ENCODE data around the gene TXNL1. TPM values are rescaled to one million over a fixed set of nuclear protein-coding genes. Genes with fewer than 3 reads are reported as not detected.
"Not testable (repeated sequence)": the region's sequence is repeated elsewhere in the genome, so short reads cannot be mapped to it uniquely, and the experiment has no call there.

TXNL1 gene
- total RNA-seq, 1 donor from 2014 or later: 66.7 TPM

DNA sequence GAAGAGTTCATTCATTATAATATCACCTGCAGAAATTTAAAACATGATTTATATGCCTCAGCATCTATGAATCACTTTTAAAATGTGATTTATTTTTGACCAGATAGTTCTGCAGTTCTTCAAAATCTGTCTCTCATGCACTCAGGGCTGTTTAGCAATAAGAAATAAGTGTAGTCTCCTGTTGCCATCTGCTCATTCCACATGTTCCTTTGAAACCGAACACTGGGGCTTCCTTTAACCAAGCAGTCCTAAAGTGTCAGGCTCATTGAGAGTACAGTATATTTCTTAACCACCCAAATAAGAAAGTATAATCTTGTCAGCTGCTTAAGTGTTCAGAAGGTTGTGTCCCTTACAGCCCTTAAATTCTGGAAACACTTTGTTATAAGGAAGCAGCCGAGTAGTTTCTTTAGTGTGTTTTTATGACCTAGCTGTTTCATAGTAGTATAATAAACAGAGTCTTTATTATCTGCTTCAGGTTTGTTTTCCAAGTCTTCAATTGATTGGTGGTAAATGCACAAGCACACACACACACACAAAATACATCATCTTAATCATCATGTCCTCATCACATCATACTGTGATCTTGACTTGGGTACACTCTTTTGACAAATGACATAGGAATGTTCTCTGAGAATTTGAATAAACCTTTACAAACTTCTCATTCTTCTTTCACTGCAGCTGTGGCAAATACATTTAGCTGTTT, 23.1 kb upstream of the TXNL1 start:
- Mint-ChIP-seq H3K4me3 (ENCODE audit: unreplicated experiment) (peak overlapping the region; percentile 78), H3K27me3 (ENCODE audit: unreplicated experiment) (peaks cover 4% of the 10 kb centered on the region), H3K36me3 (ENCODE audit: unreplicated experiment) (no peaks in the 10 kb centered on the region), H3K27ac (ENCODE audit: unreplicated experiment) (peak overlapping the region; percentile 96), H3K9me3 (ENCODE audit: unreplicated experiment) (peaks cover 5% of the 10 kb centered on the region), H3K4me1 (ENCODE audit: low read depth, unreplicated experiment) (peaks cover 47% of the 10 kb centered on the region)
- DNase-seq: no peak
- TF ChIP-seq, protein P1, sequence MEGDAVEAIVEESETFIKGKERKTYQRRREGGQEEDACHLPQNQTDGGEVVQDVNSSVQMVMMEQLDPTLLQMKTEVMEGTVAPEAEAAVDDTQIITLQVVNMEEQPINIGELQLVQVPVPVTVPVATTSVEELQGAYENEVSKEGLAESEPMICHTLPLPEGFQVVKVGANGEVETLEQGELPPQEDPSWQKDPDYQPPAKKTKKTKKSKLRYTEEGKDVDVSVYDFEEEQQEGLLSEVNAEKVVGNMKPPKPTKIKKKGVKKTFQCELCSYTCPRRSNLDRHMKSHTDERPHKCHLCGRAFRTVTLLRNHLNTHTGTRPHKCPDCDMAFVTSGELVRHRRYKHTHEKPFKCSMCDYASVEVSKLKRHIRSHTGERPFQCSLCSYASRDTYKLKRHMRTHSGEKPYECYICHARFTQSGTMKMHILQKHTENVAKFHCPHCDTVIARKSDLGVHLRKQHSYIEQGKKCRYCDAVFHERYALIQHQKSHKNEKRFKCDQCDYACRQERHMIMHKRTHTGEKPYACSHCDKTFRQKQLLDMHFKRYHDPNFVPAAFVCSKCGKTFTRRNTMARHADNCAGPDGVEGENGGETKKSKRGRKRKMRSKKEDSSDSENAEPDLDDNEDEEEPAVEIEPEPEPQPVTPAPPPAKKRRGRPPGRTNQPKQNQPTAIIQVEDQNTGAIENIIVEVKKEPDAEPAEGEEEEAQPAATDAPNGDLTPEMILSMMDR (IDR thresholded peaks at IDR 0.05; ENCODE audit: partially characterized antibody, unreplicated experiment): no peak

DNA sequence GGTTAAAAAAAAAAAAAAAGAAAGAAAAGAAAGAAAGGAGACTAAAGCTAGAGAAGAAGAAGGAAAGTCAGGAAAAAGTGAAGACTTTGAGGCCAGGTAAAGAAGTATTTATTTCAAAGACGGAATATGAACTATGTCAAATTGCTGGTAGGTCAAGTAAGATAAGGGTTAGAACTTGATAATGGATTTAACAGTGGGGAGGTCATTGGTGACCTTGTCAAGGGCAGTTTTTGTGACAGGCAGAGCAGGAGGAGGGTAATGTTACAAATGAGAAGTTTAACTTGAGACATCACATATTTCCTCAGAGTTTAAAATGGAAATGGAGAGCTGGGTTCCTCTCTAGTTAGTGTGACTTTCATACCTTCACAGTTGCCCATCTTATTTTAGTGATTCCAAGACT, 22.3 kb upstream of the TXNL1 start:
- peaks cover 4% of the 10 kb centered on the region for H3K27me3 Mint-ChIP-seq (ENCODE audit: unreplicated experiment)
- TF ChIP-seq, protein P1 (IDR thresholded peaks at IDR 0.05; ENCODE audit: partially characterized antibody, unreplicated experiment): no peak
- peak overlapping the region; percentile 96 for H3K27ac Mint-ChIP-seq (ENCODE audit: unreplicated experiment)
- peaks cover 5% of the 10 kb centered on the region for H3K9me3 Mint-ChIP-seq (ENCODE audit: unreplicated experiment)
- DNase-seq: no peak
- no peaks in the 10 kb centered on the region for H3K36me3 Mint-ChIP-seq (ENCODE audit: unreplicated experiment)
- peak overlapping the region; percentile 72 for H3K4me3 Mint-ChIP-seq (ENCODE audit: unreplicated experiment)
- peaks cover 44% of the 10 kb centered on the region for H3K4me1 Mint-ChIP-seq (ENCODE audit: low read depth, unreplicated experiment)

DNA sequence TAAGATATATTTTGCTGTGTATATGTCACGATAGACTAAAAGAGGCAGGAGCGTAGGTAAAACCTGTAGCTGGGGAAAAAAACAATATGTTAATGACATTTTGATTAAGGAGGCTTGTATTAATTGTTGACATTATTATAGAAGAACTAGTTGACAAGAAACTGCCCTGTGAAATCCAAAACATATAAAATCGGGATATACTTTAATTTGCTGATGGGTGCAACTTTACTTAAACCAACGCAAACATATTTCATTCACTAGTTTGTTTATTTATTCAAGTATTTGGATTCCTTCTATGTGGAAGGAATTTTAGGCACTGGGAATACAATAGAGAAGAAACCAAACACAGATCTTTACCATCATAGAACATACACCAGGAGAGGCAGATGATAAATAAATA, 20.7 kb upstream of the TXNL1 start:
- no peak for DNase-seq
- H3K4me1 Mint-ChIP-seq (ENCODE audit: low read depth, unreplicated experiment): peaks cover 37% of the 10 kb centered on the region
- peak overlapping the region; percentile 59 for H3K27ac Mint-ChIP-seq (ENCODE audit: unreplicated experiment)
- peaks cover 4% of the 10 kb centered on the region for H3K27me3 Mint-ChIP-seq (ENCODE audit: unreplicated experiment)
- H3K36me3 Mint-ChIP-seq (ENCODE audit: unreplicated experiment): no peaks in the 10 kb centered on the region
- peaks cover 4% of the 10 kb centered on the region for H3K9me3 Mint-ChIP-seq (ENCODE audit: unreplicated experiment)
- no peak overlapping the region for H3K4me3 Mint-ChIP-seq (ENCODE audit: unreplicated experiment)
- TF ChIP-seq, protein P1 (IDR thresholded peaks at IDR 0.05; ENCODE audit: partially characterized antibody, unreplicated experiment): no peak

DNA sequence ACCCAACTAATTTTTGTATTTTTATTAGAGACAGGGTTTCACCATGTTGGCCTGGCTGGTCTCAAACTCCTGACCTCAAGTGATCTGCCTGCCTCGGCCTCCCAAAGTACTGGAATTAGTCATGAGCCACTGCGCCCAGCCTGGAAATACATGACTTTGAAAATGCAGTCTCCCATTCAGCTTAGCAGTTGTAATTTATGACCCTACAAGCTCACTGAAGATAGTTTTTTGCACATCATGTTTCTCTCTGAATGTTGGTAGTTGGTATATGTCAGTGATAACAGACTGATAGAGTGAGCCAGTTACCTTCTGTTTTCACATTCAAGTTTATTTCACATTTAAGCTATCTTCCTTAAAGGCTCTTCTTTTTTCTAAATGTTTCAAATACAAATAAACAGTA, 19.9 kb upstream of the TXNL1 start:
- TF ChIP-seq, protein P1 (IDR thresholded peaks at IDR 0.05; ENCODE audit: partially characterized antibody, unreplicated experiment): no peak
- no peaks in the 10 kb centered on the region for H3K36me3 Mint-ChIP-seq (ENCODE audit: unreplicated experiment)
- H3K9me3 Mint-ChIP-seq (ENCODE audit: unreplicated experiment): peaks cover 4% of the 10 kb centered on the region
- no peak for DNase-seq
- peaks cover 37% of the 10 kb centered on the region for H3K4me1 Mint-ChIP-seq (ENCODE audit: low read depth, unreplicated experiment)
- no peak overlapping the region for H3K4me3 Mint-ChIP-seq (ENCODE audit: unreplicated experiment)
- no peak overlapping the region for H3K27ac Mint-ChIP-seq (ENCODE audit: unreplicated experiment)
- H3K27me3 Mint-ChIP-seq (ENCODE audit: unreplicated experiment): peaks cover 4% of the 10 kb centered on the region

DNA sequence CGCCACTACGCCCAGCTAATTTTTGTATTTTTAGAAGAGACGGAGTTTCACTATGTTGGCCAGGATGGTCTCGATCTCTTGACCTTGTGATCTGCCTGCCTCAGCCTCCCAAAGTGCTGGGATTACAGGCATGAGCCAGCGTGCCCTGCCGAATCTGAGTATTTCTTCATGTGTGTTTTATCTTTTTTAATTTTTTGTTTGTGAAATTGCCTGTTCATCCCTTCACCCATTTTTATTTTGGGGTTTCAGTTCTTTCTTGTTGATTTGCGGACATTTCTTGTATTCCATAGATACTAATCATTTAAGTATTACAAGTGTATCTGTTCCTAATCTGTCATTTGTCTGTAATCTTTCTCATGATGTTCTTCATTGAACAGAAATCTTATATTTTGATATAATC, 15.9 kb upstream of the TXNL1 start:
- not testable (repeated sequence) for H3K4me3 Mint-ChIP-seq (ENCODE audit: unreplicated experiment); H3K9me3 Mint-ChIP-seq (ENCODE audit: unreplicated experiment); DNase-seq; H3K36me3 Mint-ChIP-seq (ENCODE audit: unreplicated experiment); H3K27me3 Mint-ChIP-seq (ENCODE audit: unreplicated experiment); H3K27ac Mint-ChIP-seq (ENCODE audit: unreplicated experiment)
- peaks cover 12% of the 10 kb centered on the region for H3K4me1 Mint-ChIP-seq (ENCODE audit: low read depth, unreplicated experiment)
